GM21786 (cell line): ENCODE data around the gene YES1.

Experiments
- ATAC-seq: cut with Tn5 transposase; IDR thresholded peaks from one replicate; pipeline ENCODE4 v1.9.1; 2021; ENCODE audit not compliant: unreplicated experiment

YES1 gene

DNA sequence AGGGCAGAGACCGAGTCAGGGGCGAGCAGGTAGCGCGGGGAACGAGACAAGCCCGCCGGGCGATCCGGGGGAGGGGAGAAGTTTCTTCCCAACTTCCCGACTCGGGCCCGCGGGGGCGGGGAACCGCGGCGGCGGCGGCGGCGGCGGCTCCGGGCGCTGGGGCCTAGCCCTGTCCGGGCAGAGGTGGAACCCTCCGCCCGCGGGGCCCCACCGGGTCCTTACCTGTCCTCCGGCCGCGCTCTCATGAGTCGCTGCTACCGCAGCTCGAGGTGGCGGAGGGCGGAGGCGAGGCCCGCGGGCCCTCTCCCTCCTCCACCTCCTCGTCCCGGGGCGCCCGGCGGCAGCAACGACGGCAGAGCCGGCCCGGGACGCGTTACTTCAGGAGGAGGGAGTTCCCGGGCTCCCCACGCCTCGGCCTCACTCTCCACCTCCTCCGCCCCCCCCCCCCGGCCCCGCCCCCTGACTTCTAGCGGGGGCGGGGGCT lies at the start of gene YES1:
Gene YES1, minus strand, starts transcription at position 351 of the 484 bp plus-strand sequence. CDS start 55,415 bp downstream, outside the sequence.
- peak; percentile 33 for ATAC-seq

- ATAC-seq, result no peak
These were observed 45.9 kb upstream of the YES1 start for GRCh38 chr18:857986-858385.

DNA sequence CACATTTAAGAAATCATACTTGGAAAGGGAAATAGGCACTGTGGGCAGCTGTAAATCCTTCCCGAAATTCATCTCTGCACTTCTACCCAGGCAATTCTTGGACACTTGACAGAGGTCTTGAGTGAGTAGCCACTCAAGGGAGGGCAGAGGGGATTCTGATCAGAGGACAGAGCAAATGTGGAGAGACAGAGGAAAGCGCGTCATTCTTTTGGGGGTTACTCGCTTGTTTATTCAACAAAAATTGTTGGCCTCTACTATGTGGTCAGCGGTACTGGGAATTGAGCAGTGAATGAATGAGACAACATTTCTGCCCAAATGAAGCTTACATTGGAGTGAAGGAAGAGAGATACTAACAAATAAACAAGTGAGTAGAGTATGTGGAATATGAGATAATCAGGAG lies 41.4 kb upstream of the YES1 start:
- no peak for ATAC-seq

- no peak for ATAC-seq
These were observed 38.9 kb upstream of the YES1 start for GRCh38 chr18:850960-851359.

DNA sequence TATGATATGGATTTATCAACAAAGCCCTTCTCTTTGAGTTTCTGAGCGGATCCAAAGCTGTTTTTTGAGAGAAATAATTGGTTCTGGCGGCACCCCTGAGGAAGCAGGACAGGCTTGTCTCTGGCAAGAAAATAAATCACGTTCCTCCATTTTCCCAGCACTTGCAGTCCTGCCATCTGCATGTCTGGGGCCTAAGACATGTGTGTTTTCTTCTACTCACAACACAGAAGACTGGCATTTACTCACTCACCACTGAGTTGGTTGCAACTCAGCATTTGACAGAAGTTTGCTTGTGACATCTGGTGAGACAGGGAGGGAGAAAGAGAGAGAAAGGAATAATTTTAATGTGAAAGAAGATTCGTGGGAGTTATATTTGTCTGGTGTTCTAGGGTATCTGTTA lies 37.0 kb upstream of the YES1 start:
- no peak for ATAC-seq

DNA sequence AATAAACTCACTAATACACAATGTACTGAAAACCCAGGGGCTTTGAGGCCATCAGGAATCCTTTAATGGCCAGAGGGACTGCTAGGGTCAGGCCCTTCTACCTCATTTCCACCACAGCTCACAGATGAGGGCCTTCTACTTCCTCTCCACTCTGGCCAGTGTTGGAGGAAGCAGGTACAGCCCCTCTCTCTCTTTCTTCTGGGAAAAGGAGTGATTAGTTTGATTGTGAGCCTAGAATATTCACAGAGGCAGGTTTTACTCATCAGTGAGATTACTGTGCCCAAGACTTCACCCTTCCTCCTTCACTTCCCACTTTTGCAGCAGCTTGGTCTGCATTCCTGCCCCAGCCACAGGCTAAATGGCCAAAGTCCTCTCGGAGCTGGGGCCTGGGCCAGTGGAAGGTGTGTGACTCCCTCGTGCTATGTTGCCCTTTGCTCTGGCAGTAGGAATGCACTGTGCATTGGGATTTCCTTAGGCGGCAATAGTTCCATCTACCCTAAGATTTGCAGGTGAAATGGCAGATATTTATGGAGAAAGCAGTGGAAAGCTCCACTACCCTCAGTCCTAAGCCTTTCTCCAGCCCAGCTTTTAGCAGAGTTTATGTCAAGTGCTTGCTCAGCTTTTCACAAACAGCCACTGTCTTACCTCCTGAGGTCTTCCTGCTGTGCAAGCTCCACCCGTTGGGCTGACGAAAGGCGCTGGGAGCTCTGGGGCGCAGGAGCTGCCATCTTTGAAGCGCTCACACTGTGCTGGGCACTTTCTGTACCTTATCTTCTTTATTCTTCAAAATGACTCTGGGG lies 36.2 kb upstream of the YES1 start:
- ATAC-seq, result no peak

GRCh38 chr18:845152-845819 lies 33.2 kb upstream of the YES1 start:
- ATAC-seq, result no peak

- ATAC-seq, result no peak
These were observed 29.8 kb upstream of the YES1 start for GRCh38 chr18:841647-842370.

DNA sequence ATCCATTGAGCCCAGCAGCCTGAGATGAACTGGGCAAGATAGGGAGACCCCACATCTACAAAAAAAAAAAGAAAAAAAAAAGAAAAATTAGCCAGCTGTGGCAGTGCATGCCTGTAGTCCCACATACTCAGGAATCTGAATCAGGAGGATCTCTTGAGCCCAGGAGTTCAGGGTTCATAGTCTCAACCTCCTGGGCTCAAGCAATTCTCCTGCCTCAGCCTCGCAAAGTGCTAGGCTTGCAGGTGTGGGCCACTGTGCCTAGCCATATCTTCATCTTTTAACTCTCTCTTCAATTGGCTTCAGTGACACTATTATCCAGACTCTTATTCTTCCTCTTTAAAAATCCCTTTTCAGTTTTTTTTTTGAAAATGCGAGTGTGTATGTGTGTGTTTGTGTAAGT lies 28.5 kb upstream of the YES1 start:
- no peak for ATAC-seq

DNA sequence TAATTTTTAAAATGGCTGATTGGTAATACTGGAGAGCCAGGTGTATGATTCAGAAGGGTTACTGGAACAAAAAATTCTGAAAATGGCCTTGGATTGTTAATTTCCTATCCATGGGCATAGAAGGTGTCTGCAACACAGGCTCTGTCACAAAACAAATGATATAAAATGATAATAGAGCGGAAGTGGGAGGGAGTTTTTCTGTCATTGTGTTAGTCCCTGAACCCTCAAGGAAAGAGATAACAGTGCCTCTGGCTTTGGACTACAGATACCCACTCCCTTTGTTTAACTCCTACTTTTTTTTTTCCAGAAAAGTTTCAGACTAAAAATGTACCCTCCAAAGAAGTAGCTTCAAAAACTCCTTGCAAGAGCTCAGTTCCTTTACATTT lies 28.0 kb upstream of the YES1 start:
- no peak for ATAC-seq

DNA sequence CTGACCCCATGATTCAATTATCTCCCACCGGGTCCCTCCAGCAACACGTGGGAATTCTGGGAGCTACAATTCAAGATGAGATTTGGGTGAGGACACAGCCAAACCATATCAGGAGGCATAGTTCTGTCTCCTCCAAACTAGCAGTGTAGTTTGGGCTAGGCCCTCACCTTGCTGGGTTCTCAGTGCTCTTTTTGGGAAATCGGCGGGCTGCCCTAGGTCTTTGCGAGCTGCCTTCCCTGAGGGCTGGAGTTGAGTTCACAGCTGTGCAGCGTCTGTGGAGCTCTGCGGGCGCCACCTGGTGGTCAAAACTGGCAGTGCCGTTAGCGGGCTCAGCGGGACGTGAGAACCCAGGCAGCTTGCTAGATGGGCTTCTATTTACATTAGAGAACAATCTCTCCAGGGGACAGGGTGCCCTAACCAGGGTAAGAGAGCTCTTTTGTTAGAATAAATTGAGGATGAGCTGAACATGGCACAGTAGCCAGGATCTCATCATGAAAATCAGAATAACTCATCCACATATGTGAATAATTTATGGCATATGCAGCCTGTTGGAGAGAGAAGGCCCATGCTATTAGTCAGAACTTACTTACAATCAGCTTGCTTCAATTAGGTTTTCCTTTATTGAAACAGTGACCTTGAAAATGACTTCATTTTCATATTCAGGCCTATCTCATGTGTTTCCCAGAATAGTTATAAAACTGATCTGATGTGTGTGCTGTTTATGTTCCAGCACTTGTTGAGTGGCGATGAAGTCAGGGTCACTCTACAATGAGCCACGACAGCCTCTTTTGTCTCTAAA lies 27.4 kb upstream of the YES1 start:
- ATAC-seq, result peak; percentile 95

DNA sequence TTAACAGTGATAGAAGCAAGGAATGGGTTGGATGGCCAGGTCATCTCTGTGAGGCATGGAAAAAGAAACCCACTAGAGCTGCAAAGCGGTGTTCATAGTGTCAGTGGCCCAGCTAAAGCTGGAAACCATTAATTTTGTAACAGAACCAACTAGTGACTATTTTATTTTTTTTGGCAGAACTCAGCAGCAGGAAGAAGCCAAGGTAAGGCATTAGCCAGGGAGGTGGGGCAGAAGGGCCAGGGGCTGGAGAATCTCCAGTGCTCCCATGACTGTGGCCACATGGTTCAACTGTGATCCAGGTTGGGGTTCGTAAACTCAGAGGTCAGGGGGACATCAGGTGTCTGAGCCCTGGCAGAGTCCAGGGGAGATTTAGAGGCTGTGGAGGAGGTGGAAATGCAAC lies 25.9 kb upstream of the YES1 start:
- ATAC-seq, result no peak

- no peak for ATAC-seq
These were observed 22.2 kb upstream of the YES1 start for GRCh38 chr18:834082-834720.

GRCh38 chr18:833197-833596 lies 21.2 kb upstream of the YES1 start:
- no peak for ATAC-seq

- no peak for ATAC-seq
These were observed 20.1 kb upstream of the YES1 start for GRCh38 chr18:832085-832681.

- peak; percentile 48 for ATAC-seq
These were observed 18.4 kb upstream of the YES1 start for GRCh38 chr18:830315-830901.

- ATAC-seq, result no peak
These were observed 17.4 kb upstream of the YES1 start for GRCh38 chr18:829432-829831.

DNA sequence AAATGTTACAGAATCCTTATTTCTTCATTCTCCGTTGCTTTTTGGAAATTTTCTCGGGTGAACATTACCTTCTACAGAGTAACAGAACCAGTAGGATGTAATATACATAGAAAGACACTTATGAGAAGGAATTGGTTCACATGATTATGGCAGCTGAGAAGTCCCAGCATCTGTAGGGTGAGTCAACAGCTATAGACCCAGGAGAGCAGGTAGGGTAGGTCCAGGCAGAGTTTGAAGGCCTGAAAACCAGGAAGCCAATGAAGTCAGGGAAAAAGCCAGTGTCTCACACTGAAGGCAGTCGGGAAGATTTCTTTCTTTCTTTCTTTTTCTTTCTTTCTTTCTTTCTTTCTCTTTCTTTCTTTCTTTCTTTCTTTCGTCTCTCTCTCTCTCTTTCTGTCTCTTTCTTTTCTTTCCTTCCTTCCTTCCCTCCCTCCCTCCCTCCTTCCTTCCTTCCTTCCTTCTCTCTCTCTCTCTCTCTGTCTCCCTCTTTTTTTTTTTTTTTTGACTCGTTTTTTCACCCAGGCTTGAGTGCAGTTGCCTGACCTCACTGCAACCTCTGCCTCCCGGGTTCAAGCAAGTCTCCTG lies 15.1 kb upstream of the YES1 start:
- no peak for ATAC-seq

DNA sequence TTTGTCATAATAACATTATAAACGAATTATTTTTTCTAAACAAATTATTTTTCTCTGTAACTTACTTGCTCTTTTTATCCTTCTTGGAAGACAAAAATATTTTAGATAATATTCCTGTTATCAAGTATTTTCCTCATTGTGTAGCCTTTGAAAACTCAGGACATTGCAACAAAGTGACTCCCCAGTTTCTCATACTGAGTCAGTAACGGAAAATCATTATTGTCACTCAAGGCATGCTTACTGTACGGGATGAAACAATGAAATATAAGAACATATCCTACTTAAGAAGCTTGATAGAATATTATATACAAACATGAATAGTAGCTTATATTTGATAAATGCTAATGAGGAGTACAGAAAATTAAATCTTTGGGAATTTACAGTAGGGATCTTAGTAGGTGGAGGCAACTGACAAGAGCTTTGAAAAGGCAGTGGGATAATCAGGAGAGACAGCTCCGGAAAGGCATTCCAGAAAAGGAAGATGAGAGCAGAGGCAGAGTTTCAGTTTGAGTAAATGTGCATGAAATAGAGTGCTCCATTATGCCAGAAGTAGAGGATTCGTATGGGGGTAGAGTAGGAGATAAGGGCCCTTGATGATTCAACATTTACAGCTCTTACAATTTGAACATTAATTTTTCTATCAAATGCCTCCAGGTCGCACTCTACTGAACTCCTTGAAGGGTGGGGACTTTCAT lies 14.0 kb upstream of the YES1 start:
- no peak for ATAC-seq
